HepG2 (cell line): ENCODE data around the gene INSIG2. TPM values are rescaled to one million over a fixed set of nuclear protein-coding genes. Genes with fewer than 3 reads are reported as not detected.

ENCODE experiments used
- CBFB ChIP-seq: sonication (generic); formaldehyde crosslinking; IDR thresholded peaks from 2 replicates; pipeline ENCODE4 v1.4.0; 2020; ENCODE audit warnings: missing genetic modification reagents
- CHD4 ChIP-seq: fragments of 200-600 bp; sonication (generic); IDR thresholded peaks from 2 replicates; pipeline ENCODE4 v1.7.0; 2017; ENCODE audit warnings: mild to moderate bottlenecking, low read length, borderline replicate concordance
- ETV6 ChIP-seq: sonication (generic); formaldehyde crosslinking; conservative IDR thresholded peaks from 2 replicates; pipeline ENCODE4 v1.4.0; 2020; ENCODE audit warnings: missing genetic modification reagents
- GLI4 ChIP-seq: sonication (generic); formaldehyde crosslinking; IDR thresholded peaks from 2 replicates; pipeline ENCODE4 v1.5.1; 2020; ENCODE audit warnings: missing genetic modification reagents, mild to moderate bottlenecking, moderate library complexity, borderline replicate concordance
- PLRG1 ChIP-seq: fragments of 450-650 bp; conservative IDR thresholded peaks from 2 replicates; pipeline ENCODE4 v1.6.1; 2016
- RCOR2 ChIP-seq: IDR thresholded peaks from 2 replicates; pipeline ENCODE4 v1.6.1; 2016; ENCODE audit warnings: missing biosample characterization, missing genetic modification reagents
- REXO4 ChIP-seq: sonication (generic); formaldehyde crosslinking; IDR thresholded peaks from 2 replicates; pipeline ENCODE4 v1.8.0; 2022; ENCODE audit warnings: missing genetic modification reagents, mild to moderate bottlenecking, borderline replicate concordance
- SMAD1 ChIP-seq: sonication (generic); formaldehyde crosslinking; IDR thresholded peaks from 2 replicates; pipeline ENCODE4 v1.4.0; 2020; ENCODE audit warnings: missing genetic modification reagents, low read depth, mild to moderate bottlenecking, borderline replicate concordance
- SNRNP70 ChIP-seq: fragments of 200-400 bp; formaldehyde crosslinking; IDR thresholded peaks from 2 replicates; pipeline ENCODE4 v1.6.1; 2017; ENCODE audit warnings: mild to moderate bottlenecking, low read depth, low read length, moderate library complexity
- TBX3 ChIP-seq: fragments of 450-650 bp; IDR thresholded peaks from 2 replicates; pipeline ENCODE4 v1.6.1; 2017; ENCODE audit warnings: antibody characterized with exemption, mild to moderate bottlenecking, inconsistent platforms, borderline replicate concordance
- ZBTB21 ChIP-seq: sonication (generic); formaldehyde crosslinking; IDR thresholded peaks from 2 replicates; pipeline ENCODE4 v1.4.0; 2020; ENCODE audit warnings: missing genetic modification reagents
- ZNF33B ChIP-seq: sonication (generic); formaldehyde crosslinking; IDR thresholded peaks from 2 replicates; pipeline ENCODE4 v1.5.1; 2020; ENCODE audit warnings: mild to moderate bottlenecking, missing genetic modification reagents
- ZNF562 ChIP-seq: sonication (generic); formaldehyde crosslinking; IDR thresholded peaks from 2 replicates; pipeline ENCODE4 v1.8.0; 2022; ENCODE audit warnings: missing genetic modification reagents, borderline replicate concordance
- ZNF782 ChIP-seq: sonication (generic); formaldehyde crosslinking; IDR thresholded peaks from 2 replicates; pipeline ENCODE4 v1.4.0; 2020; ENCODE audit warnings: missing genetic modification reagents, mild to moderate bottlenecking, borderline replicate concordance
- ZNF788 ChIP-seq: sonication (generic); formaldehyde crosslinking; IDR thresholded peaks from 2 replicates; pipeline ENCODE4 v1.5.0; 2020; ENCODE audit warnings: mild to moderate bottlenecking, missing genetic modification reagents, borderline replicate concordance
- ZNF879 ChIP-seq: sonication (generic); formaldehyde crosslinking; IDR thresholded peaks from 2 replicates; pipeline ENCODE4 v1.8.1; 2023; ENCODE audit warnings: missing genetic modification reagents
- polyA plus RNA-seq, 8 experiments: library from polyadenylated mRNA; depleted of rRNA in 3 of 8; stranded (reverse) in 7 of 8; unstranded in 1 of 8; fragments of >200 nt; fragmentation: Illumina TruSeq in 4 of 8; extraction: Trizol in 4 of 8; gene quantifications; 2 replicates each; pipeline versions ENCODE4 v1.2.1 to v1.2.3, GENCODE V29; 2011 to 2016; ENCODE audit warnings: low read depth in 4 of 8, missing spikeins in 1 of 8, mixed read lengths in 1 of 8; ENCODE audit not compliant: insufficient read depth in 1 of 8
- total RNA-seq, 5 experiments: library from RNA; depleted of rRNA; stranded (reverse); fragments of >200 nt; fragmentation: Illumina TruSeq; extraction: Trizol; gene quantifications; 2 replicates each; pipeline ENCODE4 v1.2.3, GENCODE V29; 2016; ENCODE audit warnings: low read depth in 1 of 5
- TF ChIP-seq, protein P1 (sequence below): sonication (generic); formaldehyde crosslinking; IDR thresholded peaks from 2 replicates; pipeline ENCODE4 v1.4.0; 2020; ENCODE audit warnings: missing genetic modification reagents, borderline replicate concordance
- TF ChIP-seq, protein P2 (sequence below): sonication (generic); formaldehyde crosslinking; IDR thresholded peaks from 2 replicates; pipeline ENCODE4 v1.8.1; 2023; ENCODE audit warnings: mild to moderate bottlenecking, missing genetic modification reagents
- TF ChIP-seq, protein P3 (sequence below): IDR thresholded peaks from 2 replicates; pipeline ENCODE4 v1.6.1; 2018; ENCODE audit warnings: missing genetic modification reagents, mild to moderate bottlenecking, missing compliant biosample characterization
- TF ChIP-seq, protein P4 (sequence below): sonication (generic); formaldehyde crosslinking; IDR thresholded peaks from 2 replicates; pipeline ENCODE4 v1.5.1; 2020; ENCODE audit warnings: mild to moderate bottlenecking, missing genetic modification reagents, borderline replicate concordance

INSIG2 gene
- total and polyA plus RNA-seq, 2 of the 13 experiments (the other 11 are each of a cell fraction or from before 2014, with no cell fraction given): 73.5 to 481 TPM

DNA sequence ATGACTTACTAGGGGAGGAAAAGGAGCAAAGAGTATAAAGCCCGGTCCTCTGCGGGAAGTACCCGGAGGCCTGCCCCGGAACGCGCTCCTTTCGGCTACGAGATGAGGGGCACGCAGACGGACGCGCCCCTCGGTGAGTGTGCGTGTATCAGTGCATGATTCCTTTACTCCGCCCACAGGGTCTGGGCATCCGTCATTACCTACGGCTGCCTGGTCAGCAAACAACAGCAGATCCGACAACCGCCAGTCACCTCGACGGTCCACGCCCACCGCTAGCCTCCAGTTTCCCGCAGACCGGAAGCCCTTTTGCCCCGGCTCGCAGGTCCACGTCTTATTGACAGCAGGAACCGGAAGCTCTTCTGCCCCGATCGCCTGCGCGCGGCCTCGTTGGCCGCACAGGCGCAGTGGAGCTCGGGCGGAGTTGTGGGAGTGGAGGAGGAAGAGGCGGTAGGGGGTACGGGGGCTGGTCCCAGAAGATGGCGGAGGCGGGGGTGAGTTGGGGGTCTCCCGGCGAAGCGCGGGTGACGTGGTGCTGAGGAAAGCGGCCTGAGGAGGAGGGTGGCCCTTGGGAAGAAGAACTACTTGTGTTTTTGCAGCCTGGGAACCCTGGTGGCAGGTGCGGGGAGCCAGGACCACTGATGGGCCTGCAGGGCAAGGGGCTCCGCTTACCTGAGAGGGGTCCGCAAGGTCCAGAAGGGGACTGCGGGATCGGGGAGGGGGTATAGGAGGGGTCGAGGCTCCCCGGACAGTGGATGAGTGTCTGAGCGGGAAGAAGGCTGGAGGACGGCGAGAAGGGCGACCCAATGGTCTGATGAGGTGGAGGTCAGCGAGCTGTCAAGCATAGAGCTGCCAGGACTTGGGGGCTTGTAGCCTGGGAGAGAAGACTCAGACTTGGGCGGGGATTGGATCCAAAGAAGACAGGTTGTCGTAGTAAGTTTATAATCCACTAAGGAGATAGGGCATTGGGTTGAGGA, at the start of gene INSIG2 (continued):
- TF ChIP-seq ZNF788 (CRISPR knock-in tag) (peak; percentile 92; the same call in 1 of the 2 replicates), ZNF562 (CRISPR knock-in tag) (no peak), ZNF782 (CRISPR knock-in tag) (peak; percentile 50; the same call in 1 of the 2 replicates), TBX3 (no peak), RCOR2 (CRISPR knock-in tag) (peak; percentile 61; the same call in 1 of the 2 replicates), ZNF33B (CRISPR knock-in tag) (no peak; the same call in 1 of the 2 replicates), SNRNP70 (no peak), REXO4 (CRISPR knock-in tag) (no peak), ETV6 (CRISPR knock-in tag) (peak; percentile 61; the same call in 1 of the 2 replicates), ZNF879 (CRISPR knock-in tag) (peak; percentile 79; the same call in 1 of the 2 replicates), GLI4 (CRISPR knock-in tag) (no peak), SMAD1 (CRISPR knock-in tag) (no peak), CBFB (CRISPR knock-in tag) (peak; percentile 33), PLRG1 (no peak), ZBTB21 (CRISPR knock-in tag) (peak; percentile 40), CHD4 (no peak)
- TF ChIP-seq, protein P1, sequence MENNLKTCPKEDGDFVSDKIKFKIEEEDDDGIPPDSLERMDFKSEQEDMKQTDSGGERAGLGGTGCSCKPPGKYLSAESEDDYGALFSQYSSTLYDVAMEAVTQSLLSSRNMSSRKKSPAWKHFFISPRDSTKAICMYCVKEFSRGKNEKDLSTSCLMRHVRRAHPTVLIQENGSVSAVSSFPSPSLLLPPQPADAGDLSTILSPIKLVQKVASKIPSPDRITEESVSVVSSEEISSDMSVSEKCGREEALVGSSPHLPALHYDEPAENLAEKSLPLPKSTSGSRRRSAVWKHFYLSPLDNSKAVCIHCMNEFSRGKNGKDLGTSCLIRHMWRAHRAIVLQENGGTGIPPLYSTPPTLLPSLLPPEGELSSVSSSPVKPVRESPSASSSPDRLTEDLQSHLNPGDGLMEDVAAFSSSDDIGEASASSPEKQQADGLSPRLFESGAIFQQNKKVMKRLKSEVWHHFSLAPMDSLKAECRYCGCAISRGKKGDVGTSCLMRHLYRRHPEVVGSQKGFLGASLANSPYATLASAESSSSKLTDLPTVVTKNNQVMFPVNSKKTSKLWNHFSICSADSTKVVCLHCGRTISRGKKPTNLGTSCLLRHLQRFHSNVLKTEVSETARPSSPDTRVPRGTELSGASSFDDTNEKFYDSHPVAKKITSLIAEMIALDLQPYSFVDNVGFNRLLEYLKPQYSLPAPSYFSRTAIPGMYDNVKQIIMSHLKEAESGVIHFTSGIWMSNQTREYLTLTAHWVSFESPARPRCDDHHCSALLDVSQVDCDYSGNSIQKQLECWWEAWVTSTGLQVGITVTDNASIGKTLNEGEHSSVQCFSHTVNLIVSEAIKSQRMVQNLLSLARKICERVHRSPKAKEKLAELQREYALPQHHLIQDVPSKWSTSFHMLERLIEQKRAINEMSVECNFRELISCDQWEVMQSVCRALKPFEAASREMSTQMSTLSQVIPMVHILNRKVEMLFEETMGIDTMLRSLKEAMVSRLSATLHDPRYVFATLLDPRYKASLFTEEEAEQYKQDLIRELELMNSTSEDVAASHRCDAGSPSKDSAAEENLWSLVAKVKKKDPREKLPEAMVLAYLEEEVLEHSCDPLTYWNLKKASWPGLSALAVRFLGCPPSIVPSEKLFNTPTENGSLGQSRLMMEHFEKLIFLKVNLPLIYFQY: no peak
- TF ChIP-seq, protein P2, sequence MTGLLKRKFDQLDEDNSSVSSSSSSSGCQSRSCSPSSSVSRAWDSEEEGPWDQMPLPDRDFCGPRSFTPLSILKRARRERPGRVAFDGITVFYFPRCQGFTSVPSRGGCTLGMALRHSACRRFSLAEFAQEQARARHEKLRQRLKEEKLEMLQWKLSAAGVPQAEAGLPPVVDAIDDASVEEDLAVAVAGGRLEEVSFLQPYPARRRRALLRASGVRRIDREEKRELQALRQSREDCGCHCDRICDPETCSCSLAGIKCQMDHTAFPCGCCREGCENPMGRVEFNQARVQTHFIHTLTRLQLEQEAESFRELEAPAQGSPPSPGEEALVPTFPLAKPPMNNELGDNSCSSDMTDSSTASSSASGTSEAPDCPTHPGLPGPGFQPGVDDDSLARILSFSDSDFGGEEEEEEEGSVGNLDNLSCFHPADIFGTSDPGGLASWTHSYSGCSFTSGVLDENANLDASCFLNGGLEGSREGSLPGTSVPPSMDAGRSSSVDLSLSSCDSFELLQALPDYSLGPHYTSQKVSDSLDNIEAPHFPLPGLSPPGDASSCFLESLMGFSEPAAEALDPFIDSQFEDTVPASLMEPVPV: peak; percentile 52; the same call in 1 of the 2 replicates
- TF ChIP-seq, protein P3, sequence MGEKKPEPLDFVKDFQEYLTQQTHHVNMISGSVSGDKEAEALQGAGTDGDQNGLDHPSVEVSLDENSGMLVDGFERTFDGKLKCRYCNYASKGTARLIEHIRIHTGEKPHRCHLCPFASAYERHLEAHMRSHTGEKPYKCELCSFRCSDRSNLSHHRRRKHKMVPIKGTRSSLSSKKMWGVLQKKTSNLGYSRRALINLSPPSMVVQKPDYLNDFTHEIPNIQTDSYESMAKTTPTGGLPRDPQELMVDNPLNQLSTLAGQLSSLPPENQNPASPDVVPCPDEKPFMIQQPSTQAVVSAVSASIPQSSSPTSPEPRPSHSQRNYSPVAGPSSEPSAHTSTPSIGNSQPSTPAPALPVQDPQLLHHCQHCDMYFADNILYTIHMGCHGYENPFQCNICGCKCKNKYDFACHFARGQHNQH (CRISPR knock-in tag): peak; percentile 94
- TF ChIP-seq, protein P4, sequence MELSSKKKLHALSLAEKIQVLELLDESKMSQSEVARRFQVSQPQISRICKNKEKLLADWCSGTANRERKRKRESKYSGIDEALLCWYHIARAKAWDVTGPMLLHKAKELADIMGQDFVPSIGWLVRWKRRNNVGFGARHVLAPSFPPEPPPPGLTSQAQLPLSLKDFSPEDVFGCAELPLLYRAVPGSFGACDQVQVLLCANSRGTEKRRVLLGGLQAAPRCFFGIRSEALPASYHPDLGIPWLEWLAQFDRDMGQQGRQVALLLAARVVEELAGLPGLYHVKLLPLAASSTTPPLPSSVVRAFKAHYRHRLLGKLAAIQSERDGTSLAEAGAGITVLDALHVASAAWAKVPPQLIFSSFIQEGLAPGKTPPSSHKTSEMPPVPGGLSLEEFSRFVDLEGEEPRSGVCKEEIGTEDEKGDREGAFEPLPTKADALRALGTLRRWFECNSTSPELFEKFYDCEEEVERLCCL (CRISPR knock-in tag): no peak
